ENCODE results near the gene MYD88. TPM values are rescaled to one million over a fixed set of nuclear protein-coding genes. Genes with fewer than 3 reads are reported as not detected.
"Not testable (repeated sequence)": the region's sequence is repeated elsewhere in the genome, so short reads cannot be mapped to it uniquely, and the experiment has no call there.

Gene MYD88
- total RNA-seq, 1 donor from 2014 or later: 39.5 TPM

GRCh38 chr3:38157595-38157994 is 19.1 kb downstream of the MYD88 start:
- no peaks in the 10 kb centered on the region for H3K4me1 Mint-ChIP-seq
- no peak for DNase-seq (ENCODE audit: low read depth, low spot score)
- peaks cover 2% of the 10 kb centered on the region for H3K27me3 Mint-ChIP-seq (ENCODE audit: low read depth)
- no peak overlapping the region for H3K4me3 Mint-ChIP-seq
- no peak overlapping the region for H3K27ac Mint-ChIP-seq (ENCODE audit: unreplicated experiment)
- TF ChIP-seq, protein P1, sequence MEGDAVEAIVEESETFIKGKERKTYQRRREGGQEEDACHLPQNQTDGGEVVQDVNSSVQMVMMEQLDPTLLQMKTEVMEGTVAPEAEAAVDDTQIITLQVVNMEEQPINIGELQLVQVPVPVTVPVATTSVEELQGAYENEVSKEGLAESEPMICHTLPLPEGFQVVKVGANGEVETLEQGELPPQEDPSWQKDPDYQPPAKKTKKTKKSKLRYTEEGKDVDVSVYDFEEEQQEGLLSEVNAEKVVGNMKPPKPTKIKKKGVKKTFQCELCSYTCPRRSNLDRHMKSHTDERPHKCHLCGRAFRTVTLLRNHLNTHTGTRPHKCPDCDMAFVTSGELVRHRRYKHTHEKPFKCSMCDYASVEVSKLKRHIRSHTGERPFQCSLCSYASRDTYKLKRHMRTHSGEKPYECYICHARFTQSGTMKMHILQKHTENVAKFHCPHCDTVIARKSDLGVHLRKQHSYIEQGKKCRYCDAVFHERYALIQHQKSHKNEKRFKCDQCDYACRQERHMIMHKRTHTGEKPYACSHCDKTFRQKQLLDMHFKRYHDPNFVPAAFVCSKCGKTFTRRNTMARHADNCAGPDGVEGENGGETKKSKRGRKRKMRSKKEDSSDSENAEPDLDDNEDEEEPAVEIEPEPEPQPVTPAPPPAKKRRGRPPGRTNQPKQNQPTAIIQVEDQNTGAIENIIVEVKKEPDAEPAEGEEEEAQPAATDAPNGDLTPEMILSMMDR (conservative IDR thresholded peaks at IDR 0.05): no peak
- H3K9me3 Mint-ChIP-seq: peaks cover 2% of the 10 kb centered on the region
- H3K36me3 Mint-ChIP-seq (ENCODE audit: low read depth): no peaks in the 10 kb centered on the region

DNA sequence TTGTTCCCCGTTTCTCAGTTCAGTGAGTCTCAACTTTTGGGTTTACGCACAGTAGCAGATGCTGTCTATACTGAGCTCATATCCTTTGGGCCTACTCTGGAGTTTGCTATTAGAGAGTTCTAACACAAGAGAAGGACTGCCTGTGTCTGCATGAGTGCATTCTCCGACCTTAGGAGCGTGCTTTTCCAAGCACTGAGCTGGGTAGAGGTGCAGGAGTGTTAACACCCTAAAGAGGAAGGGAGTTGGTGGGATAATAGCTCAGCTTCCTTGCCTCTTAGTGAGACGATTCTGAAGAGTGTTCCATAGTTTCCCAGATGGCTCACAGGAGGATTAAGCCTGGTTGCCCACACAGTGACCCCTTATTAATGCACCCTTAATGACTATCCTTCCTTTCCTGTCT is 20.0 kb downstream of the MYD88 start:
- H3K4me3 Mint-ChIP-seq: no peak overlapping the region
- TF ChIP-seq, protein P1 (conservative IDR thresholded peaks at IDR 0.05): no peak
- H3K36me3 Mint-ChIP-seq (ENCODE audit: low read depth): no peaks in the 10 kb centered on the region
- H3K27me3 Mint-ChIP-seq (ENCODE audit: low read depth): no peaks in the 10 kb centered on the region
- peaks cover 2% of the 10 kb centered on the region for H3K9me3 Mint-ChIP-seq
- no peaks in the 10 kb centered on the region for H3K4me1 Mint-ChIP-seq
- no peak for DNase-seq (ENCODE audit: low read depth, low spot score)
- H3K27ac Mint-ChIP-seq (ENCODE audit: unreplicated experiment): no peak overlapping the region

DNA sequence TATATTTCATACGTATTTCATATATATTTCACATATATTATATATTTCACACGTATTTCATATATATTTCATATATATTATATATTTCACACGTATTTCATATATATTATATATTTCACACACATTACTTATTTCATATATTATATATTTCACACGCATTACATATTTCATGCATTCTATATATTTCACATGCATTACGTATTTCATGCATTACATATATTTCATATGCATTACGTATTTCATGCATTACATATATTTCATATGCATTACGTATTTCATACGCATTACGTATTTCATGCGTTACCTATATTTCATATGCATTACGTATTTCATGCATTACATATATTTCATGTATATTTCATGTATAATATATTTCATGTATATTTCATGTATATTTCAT is 22.2 kb downstream of the MYD88 start:
- not testable (repeated sequence) for H3K9me3 Mint-ChIP-seq; H3K27ac Mint-ChIP-seq (ENCODE audit: unreplicated experiment)

DNA sequence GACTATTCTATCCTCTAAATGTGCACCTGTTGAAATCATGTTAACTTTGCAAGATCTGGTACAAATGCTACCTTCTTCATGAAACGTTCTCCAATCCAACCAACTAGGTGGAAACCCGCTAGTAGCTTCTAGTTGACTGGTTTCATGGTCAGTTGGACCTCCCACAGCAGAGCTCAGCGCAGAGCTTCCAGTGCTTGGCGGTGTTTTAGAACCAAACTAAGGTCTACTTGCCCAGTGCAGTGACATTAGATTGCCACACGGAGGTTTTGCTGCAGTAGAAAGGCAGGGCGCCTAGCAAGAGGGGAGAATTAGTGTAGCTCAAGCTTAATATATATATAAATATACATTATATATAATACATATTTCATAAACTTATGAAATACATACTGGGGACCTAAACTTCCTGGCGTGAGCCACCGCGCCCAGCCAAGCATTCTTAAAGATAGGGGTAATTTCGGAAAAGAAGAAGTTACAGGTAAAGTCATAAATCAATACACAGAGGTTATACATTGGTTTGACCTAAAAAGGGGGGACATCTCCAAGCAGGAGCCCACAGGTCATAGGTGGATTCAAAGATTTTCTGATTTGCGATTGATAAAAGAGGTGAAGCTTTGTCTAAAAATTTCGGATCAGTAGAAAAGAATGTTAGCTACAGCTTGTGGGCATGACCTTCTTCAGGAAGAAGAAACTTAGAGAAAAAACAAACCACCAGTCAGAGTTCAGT is 24.8 kb downstream of the MYD88 start:
- Mint-ChIP-seq H3K4me3 (peak overlapping the region; percentile 100), H3K27ac (ENCODE audit: unreplicated experiment) (no peak overlapping the region), H3K9me3 (peaks cover 2% of the 10 kb centered on the region), H3K4me1 (peaks cover 33% of the 10 kb centered on the region), H3K27me3 (ENCODE audit: low read depth) (no peaks in the 10 kb centered on the region), H3K36me3 (ENCODE audit: low read depth) (no peaks in the 10 kb centered on the region)
- DNase-seq (ENCODE audit: low read depth, low spot score): no peak
- TF ChIP-seq, protein P1 (conservative IDR thresholded peaks at IDR 0.05): peak; percentile 23

More for the DNA sequence above, 22.2 kb downstream of the MYD88 start:
- not testable (repeated sequence) for DNase-seq (ENCODE audit: low read depth, low spot score); H3K27me3 Mint-ChIP-seq (ENCODE audit: low read depth); H3K36me3 Mint-ChIP-seq (ENCODE audit: low read depth); H3K4me3 Mint-ChIP-seq
- H3K4me1 Mint-ChIP-seq: peaks cover 11% of the 10 kb centered on the region

DNA sequence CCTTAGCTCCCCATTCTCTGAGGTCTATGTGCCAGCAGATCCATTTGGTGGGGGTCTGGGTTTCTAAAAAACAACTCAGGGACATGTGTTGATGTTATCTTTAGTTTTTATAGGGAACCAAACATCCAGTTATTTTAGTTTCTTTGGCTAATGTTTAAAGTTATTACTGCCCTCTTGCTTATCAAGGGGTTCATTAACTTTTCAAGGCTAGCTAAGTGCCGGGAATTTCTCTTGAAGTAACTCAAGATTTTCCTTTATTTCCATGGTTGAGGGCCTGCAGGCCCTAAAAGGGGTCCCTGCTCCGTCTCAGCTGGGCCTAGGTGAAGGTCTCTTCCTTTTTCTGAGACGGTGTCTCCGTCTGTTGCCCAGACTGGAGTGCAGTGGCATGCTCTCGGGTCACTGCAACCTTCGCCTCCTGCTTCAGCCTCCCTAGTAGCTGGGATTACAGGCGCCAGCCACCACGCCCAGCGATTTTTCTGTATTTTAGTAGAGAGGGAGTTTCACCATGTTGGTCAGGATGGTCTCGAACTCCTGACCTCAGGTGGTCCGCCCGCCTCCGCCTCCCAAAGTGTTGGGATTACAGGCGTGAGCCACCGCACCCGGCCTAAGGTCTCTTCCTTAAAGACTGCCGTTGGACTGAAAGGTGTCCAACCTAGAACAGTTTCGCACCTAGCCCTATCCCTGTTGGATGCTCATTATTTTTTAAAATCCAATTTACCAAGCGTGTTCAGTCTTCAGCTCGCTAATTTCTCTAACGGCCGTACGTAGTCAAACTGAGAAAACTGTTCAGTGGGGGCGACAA is 25.6 kb downstream of the MYD88 start:
- H3K9me3 Mint-ChIP-seq: peaks cover 2% of the 10 kb centered on the region
- H3K4me3 Mint-ChIP-seq: peak overlapping the region; percentile 100
- H3K36me3 Mint-ChIP-seq (ENCODE audit: low read depth): no peaks in the 10 kb centered on the region
- TF ChIP-seq, protein P1 (conservative IDR thresholded peaks at IDR 0.05): no peak
- peak overlapping the region; percentile 100 for H3K27ac Mint-ChIP-seq (ENCODE audit: unreplicated experiment)
- DNase-seq (ENCODE audit: low read depth, low spot score): no peak
- H3K27me3 Mint-ChIP-seq (ENCODE audit: low read depth): no peaks in the 10 kb centered on the region
- H3K4me1 Mint-ChIP-seq: peaks cover 38% of the 10 kb centered on the region

- H3K4me1 Mint-ChIP-seq: peaks cover 38% of the 10 kb centered on the region
- TF ChIP-seq, protein P1 (conservative IDR thresholded peaks at IDR 0.05): no peak
- H3K9me3 Mint-ChIP-seq: peaks cover 2% of the 10 kb centered on the region
- H3K27ac Mint-ChIP-seq (ENCODE audit: unreplicated experiment): peak overlapping the region; percentile 100
- no peaks in the 10 kb centered on the region for H3K36me3 Mint-ChIP-seq (ENCODE audit: low read depth)
- H3K4me3 Mint-ChIP-seq: peak overlapping the region; percentile 100
- no peaks in the 10 kb centered on the region for H3K27me3 Mint-ChIP-seq (ENCODE audit: low read depth)
- DNase-seq (ENCODE audit: low read depth, low spot score): no peak
Measured at GRCh38 chr3:38164643-38164951, 26.1 kb downstream of the MYD88 start.
